Inferior parietal cortex (tissue), 1 donor: Measurements from ENCODE around the gene MBP.

Experiments used
- DNase-seq: peaks from one replicate; pipeline ENCODE4 v3.0.0-alpha.2; 2016; ENCODE audit errors: extremely low spot score

Gene MBP

DNA sequence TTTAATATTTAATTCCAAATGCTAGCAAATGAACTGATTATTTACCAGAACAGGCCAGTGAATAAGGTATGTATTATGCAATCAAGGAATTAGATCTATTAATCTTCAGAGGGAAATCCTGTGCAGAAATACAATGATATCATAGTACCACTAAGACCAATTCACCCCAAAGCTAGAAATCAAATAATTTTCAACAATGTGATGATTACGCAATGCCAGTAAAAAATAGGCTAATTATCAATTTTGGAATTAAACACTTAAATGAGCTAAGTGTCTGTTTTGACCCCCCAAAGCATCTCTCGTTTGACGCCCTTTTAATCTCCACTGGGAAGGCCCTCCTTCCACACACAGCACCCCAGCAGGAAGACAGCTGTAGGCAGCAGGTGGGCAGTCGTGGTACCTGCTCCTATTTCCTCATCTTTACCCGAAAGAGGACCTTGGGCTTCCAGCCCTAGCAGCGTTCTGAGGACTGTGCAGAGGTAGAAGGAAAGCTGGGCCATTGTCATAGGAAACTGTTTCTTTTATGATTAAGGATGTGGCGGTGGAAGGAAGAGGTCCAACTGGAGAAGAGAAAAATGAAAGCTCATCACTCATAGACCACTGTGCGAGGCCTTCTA is 84.7 kb downstream of the MBP start:
- no peak for DNase-seq

DNA sequence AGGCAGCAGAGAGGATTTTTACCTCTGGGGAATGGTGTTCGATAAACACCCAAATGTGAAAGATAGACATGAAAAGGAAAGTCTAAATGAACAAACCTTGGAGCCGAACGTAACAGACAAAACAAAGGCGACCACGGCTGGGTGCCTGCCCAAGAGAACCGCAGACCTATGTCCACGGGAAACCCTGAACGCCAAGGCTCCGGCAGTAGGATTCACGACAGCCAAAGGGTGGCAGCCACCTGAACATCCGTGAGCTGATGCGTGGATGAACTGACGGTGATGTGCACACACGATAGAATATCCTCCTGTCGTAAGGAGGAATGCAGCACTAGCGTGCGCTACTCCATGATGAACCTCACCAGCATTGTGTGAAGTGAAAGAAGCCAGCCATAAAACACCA is 85.6 kb downstream of the MBP start:
- no peak for DNase-seq

DNA sequence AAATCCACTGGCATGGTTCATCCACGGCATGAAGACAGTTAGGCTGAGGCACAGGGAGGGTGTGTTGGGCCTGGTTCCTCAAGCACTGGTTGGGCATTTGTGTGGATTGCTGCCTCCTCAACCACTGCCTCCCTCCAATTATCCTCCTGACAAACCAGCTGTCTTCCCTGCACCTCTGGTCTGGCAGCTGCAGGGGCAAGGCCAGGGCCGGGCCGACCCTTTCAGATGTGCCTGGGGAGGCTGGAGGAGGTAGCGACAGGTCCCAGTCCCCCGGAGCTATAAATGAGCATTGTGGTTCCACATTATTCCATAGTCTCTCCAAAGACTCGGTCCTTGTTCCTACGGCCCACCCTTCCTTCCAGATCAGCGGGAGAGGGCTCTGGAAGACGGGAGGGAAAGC is 86.2 kb downstream of the MBP start:
- no peak for DNase-seq

DNA sequence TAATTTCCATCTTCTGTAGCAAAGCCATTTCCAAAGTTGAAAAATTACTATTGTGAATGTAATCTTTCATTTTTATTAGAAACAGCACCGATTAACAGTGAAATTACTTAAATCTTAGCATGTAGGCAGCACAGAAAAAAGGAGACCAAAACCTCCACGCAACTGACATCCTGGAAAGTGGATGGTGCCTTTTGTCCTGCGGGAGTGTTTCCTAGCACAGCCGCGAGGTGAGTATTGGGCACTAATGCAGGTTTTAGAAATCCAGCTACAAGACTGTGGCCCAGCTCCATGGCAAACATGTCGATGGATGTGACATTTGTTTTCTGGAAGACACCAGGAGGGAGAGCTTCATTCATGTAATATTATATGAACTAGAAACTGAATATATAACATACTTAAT is 86.9 kb downstream of the MBP start:
- DNase-seq: no peak

DNA sequence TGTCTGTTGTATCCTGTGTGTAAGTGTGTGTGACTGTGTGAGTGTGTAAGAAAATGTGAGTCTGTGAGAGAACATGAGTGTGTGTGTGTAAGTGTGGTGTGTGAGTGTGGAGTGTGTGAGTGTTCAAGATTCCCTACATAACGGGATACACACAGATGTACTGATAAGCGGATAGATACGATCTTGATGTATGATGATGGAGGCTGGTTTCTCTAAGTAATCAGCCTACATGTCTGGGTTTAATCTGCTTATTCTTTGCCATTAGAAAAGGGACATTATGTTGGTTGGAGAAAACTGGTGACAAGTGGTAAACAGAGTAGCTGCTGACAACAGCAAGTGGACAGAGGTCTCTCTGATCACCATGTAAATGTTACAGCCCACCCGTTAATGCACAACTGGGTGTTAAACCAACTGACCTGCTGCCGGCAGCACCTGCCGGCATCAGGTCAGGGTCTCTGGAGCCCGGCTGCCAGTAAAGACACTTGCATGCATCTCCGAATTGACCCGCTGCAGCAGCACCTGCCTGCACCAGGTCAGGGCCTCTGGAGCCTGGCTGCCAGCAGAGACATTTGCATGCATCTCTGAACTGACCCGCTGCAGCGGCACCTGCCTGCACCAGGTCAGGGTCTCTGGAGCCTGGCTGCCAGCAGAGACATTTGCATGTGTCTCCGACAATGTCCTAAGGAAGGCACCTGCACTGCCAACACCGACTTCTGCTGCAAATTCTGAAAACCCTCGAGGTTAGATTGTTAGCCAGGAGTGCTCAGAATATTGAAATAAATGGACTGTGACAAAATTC is 87.5 kb downstream of the MBP start:
- no peak for DNase-seq

DNA sequence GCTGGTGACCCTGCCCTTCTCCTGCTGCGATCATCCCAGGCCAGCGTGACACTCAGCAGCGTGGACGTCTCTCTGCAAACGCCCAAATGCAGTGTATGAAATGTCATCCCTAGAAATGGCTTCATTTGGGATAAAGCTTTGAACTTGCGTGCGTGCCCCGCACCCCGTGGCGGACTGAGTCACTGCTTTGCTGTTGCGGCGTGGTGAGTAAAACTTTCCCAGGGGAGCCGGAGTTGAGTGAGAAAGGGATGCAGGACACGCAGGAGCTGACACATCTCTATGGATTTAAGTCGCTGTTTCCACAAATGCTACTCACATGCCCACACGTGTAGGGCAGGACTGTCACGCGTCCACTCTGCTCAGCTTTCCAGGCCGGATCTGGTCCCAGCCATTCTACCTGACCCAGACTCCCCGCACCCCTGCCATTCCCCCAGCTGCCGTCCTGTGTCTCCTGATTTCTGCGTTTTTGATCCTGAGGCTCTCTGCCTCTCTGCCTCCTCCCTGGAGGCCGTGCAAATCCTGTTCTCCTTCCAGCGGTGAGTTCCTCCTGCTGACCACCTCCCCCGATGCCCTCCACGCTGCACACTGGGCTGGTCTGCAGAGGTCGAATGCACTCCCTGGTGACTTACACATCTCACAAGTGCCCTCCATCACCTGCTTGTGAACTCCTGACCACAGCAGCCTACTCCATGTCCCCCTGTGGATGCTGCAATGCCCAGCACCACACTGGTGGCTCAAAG is 88.9 kb downstream of the MBP start:
- DNase-seq: no peak

DNA sequence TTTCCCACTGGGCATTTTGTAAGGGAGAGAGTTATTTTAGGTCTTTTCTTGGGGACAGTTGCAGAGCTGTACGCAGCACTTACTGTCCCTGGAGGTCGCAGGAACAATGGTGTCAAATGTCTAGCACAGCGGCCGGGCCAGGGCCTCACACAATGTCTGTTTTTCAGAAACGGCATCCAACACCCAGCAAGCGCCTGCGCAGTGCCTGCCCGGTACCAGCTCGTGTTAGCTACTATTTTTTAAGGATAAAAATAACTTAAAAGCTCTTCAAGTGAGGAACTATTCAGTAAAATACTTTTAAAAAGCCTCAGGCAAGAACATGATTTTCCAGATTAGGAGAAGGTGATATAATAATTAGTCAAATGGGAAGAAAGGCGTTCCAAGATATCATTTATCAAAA is 90.0 kb downstream of the MBP start:
- no peak for DNase-seq

DNA sequence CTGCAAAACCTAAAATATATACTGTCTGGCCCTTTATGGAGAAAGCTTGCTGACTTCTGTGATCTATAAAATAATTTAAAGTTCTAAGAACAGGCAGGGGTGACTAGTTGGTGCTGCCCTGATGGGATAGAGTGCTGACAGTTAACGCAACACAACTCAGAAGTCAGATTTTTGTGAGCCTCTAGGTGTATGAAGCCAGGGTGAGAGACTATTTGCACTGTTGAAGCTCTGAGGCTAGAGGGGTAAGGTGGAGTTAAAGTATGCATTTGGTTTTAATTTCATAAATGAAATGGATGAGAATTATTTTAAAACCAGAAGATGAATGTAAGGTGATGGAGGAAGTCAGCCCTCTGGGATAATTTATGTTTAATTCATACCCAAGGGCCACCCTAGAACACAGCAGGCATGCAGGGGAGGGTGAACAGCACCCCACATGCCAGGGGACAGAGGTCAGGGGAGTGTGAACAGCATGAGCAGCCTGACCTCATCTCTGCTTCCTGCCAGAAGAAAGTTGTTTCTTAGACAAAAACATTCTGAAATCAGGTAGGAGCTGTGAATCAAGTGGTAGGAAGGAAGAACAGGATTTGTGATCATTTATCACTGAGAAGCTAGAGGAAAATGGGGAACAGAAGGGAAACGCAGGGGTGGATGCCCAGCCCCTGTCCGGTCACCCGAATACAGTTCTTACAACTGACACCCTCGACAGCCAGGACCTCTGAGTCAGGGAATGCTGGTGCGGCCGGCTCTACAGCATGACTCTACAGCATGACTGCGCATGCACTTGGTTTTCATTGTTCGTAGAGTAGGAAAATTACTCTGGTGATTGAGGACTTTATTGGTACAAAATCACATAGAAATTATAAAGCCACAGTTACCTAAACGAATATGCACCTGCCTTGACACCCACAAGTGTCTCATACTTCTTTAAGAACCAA is 93.1 kb downstream of the MBP start:
- DNase-seq: no peak

DNA sequence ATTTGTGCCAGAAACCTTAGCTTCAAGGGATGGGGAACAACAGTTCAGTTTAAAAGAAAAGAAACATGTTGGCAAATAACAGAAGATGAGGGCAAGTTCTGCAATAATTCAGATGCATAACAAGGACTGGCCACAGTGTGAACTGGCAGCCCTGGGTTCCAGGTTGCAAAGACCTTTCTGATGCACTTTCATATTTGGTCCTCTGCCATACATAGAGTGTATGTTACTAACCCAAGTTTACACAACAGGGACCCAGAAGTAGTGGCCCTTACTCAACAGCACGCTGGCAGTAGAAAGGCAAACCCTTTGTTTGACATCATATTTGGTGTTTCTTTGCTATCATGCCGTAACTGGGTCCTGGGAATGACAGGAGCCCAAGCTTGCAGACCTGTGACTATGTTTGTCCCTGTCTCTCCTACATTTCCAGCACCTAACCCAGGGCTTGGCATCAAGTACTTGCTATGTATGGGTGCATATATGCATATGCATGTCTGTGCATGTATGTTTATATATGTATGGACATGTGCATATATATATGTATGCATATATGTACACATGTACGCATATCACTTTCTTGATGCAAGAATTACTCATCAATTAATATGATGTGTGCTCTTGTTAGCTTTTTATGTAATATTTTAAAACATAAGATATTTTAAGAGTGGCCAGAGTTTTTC is 94.3 kb downstream of the MBP start:
- no peak for DNase-seq

DNA sequence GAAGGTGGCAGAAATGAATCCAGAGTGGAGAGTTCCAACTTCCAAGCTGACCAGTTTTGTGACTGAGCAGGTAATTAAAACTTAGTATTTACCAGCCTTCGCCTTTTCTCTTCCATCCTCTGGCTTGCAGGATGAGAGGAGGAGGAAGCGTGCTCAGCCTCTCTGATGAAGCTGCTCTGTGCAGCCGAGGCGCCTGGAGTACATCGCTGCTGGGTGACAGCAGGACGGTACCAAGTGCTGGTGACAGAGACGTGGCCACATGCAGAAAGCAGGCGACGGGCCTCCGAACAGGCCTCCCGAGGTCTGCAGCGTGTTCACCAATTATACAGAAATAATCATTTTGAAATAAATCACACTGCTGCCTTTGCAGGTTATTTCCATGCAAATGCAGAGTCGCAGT is 95.0 kb downstream of the MBP start:
- DNase-seq: no peak

DNA sequence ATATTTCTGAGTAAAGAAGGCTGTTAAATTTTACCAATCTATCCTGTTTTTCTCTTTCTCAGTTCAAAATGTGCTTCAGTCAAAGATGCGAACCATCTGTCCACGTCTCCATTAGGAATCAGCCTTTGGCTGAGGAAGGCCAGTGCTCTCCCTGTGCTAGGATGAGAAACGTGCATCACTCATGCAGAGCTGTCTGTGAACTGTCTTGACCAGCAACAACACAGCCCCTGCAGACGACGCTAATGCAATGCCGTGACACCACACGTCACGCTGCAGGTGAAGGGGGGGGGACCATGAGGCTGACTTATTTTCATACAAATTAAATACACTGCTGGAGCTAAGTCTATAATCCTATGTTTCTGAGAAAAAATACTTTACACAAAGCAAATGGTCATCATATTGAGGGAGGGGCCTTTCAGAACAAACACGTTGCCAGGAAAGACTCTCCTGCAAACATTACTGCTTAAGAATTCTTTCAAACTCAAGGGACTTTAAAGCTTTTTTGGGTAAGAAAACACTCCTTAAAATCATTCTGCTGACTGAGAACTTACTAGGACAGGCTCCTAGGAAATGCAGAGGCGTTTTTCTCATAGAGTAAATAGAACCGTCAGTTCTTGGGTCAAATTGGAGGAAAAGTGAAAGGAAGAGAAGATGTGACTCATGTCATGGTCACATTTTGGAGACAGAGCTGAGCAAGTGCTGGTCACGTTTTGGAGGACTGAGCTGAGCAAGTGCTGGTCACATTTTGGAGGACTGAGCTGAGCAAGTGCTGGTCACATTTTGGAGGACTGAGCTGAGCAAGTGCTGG is 97.0 kb downstream of the MBP start:
- DNase-seq: no peak

DNA sequence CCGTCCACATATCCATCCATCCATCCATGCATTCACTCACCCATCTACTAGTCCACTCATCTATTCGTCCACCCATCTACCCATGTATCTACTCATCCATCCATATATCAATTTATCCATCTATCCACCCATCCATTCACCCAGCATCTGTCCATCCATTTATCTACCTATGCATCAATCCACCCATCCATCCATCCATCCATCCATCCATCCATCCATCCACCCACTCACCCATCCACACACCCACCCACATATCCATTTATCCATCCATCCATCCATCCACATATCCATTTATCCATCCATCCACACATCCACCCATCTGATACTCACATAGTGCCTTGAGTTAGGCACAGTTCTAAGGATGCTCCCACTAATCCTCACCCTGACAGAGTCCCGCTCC is 99.0 kb downstream of the MBP start:
- DNase-seq: no peak

DNA sequence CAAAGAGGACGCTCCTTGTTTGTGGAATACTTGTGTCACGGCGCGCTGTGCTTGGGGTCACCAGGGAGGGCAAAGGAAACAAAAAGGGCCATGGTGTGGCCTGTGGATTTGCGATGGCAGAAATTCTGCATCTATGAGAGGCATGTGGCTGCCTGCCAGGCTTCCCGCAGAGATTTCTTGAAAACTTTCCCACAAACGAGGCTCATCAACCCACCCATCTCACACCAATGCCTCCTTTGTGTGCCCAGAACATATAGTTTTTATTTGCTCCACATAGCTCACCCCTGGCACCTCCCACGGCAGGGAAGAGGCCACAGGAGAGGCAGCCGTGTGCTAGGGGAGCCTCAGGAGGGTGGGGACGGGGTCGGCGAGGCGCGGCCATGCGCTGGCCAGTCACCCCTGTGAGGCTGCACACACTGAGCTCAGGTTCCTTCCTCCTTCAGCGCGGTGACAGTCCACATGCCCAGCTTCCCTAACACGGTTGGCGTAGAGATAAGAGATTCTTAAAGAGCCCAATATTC is 100.3 kb downstream of the MBP start:
- no peak for DNase-seq

DNA sequence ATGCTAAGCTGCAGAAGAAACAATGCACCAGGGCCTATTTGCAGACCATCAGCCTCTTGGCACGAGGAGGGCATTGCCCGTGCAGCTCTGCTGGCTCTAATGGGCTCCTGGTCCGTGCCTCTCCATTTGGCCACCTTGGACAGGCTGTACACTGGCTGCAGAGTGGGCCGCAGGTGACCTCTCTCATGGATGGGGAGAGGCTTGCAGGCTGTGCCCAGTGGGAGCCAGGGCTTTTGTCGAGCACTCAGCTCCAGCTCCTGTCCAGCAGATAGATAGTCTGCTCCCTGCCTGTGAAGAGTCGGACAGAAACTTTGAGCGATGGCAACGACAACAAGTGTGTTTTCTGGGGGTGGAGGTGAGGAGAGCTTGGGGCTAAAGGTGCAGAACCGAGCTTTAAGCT is 100.9 kb downstream of the MBP start:
- no peak for DNase-seq

DNA sequence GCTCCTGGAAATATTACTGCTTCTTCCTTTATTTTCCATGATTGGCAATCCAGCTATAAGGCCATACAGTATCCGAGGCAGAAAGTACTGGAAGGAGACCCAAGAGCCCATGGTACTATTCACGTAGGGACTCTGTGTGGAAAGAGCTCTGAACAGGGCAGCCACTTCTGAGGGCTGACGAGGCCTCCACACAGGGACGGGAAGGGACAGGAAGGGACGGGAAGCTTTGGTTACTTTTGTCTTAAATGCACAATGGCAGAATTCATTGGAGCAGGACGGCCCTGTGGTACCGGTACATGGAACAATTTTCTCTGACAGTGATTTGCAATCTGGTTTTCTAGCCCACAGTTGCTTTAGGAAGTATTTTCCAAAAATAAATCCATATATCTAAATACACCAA is 102.4 kb downstream of the MBP start:
- no peak for DNase-seq

DNA sequence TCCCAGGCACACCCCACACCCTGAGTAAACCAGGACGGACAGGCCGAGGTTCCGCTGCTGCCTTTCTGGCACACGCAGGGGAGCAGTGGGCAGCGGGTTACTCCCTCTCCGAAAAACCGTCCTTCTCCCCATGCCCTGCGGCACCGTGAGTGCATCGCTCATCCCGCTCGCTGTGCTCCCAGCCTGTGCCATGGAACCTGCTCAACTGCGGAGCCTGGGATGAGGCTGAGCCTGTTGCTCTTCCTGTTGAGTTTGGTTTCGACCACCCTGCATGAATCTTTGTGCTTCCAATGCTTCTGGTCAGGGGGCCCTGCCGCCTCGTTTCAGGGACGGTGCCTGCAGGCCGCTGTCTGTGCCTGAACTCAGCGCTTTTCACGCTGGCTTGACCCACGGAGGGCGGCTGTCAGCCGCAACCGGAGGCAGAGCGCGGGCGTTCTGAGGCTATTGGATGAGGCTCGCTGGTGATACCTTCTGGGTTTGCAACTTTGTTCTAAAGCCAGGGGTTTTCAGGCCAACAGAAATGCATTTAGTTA is 106.7 kb downstream of the MBP start:
- DNase-seq: no peak

DNA sequence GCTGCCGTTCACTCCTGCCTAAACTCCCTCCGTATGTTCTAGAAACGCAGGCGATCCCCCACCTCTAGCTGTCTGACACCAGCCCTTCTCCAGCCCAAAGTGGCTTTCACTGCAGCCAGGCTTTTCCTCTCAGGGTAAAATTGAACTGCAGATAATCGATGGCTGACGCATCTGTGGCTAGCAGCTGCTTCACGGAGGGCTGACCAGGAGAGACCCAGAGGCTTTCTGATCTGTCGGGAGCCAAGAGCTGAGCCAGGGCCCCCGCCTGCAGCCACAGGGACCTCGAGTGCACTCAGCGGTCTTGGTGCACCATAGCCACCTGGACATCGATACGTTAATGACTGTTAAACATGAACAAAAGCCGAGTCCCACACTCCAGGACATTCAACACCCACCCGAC is 107.5 kb downstream of the MBP start:
- DNase-seq: no peak

DNA sequence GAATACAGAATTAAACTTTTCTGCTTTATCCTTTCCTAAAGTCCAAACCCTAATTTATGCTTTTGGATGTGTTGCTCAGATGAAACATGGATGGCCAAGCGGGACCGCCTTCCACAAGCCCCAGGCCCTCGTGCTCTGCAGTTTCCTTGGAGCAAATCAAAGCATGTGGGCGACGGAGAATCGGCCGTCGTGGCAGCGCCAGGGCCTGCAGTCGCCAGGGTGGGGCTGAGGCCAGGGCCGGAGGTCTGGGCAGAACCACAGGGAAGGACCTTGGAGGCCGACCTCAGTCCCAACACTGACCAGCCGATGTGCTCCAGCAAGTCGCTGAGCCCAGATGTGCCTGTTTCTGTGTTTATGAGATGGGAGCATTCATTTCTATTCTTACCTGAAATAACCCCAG is 108.1 kb downstream of the MBP start:
- no peak for DNase-seq

DNA sequence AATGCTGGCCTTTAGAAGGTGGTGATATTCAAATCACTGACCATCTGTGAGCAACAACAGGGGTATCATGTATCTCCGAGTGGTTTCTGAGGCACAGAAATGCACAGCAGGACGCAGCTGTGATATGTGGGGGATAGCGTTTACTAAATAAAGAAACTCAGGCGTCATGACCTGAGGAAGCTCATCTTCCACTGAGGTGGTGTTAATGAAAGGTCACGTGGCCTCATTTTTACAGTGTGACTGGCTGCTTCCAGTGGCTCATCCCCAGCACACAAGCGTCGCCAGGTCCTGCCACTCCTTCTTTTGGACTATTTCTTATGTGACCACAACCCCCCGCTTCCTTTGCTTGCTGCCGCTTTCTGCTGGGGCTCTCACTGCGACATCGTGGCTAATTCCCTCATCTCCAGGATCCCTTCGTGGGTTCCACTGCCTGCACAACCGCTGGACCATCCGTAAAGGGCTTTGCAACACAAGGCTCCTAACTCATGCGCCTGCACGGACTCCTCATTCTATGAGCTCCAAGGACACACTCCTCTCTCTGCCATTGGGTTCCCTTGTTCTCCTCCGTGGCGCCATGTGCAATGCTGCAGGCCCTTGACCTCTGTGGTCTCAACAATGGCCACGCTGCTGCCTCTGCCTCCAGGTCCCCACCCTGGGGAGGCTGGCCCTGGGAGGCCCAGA is 109.3 kb downstream of the MBP start:
- DNase-seq: no peak
